ENCODE results near the gene CALCOCO2. TPM values are rescaled to one million over a fixed set of nuclear protein-coding genes. Genes with fewer than 3 reads are reported as not detected.
"Not testable (repeated sequence)": the region's sequence is repeated elsewhere in the genome, so short reads cannot be mapped to it uniquely, and the experiment has no call there.

Gene CALCOCO2
- polyA plus RNA-seq, 3 donors = 47.7 to 118 (median 96.0) TPM

DNA sequence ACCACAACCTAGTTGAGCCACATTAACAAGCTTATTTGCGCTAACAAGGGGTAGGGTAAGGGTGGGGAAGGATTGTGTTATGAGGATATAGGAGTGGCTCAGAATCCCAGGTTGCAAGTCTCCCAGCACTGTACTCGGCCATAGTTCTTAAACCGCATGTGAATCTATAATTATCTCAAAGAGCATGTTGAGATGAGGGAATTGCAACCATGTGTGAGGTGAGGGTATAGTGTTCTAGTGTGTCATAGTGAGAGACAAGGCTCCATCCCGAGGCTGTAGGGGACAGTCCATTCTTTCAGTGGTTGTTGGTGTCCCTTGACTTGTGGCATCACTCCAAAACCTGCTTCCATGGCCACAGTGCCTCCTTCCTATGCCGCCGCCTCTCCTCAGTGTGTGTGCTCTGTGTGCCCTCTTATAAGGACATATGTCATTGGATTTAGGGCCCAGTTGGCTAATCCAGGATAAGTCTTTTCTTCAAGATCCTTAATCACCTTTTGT lies 39.0 kb downstream of the CALCOCO2 start:
- 75 to 81% (median 77%) methylated on average over 6 of the region's 6 CpGs for WGBS, 3 donors
- no peak overlapping the region for H3K27ac ChIP-seq (ENCODE audit: low read depth, low read length)

- no peak overlapping the region for H3K27ac ChIP-seq (ENCODE audit: low read depth, low read length)
- WGBS, 3 donors = 63 to 78% (median 66%) methylated on average over 4 of the region's 4 CpGs
Measured at GRCh38 chr17:48871035-48871550, 40.3 kb downstream of the CALCOCO2 start.

DNA sequence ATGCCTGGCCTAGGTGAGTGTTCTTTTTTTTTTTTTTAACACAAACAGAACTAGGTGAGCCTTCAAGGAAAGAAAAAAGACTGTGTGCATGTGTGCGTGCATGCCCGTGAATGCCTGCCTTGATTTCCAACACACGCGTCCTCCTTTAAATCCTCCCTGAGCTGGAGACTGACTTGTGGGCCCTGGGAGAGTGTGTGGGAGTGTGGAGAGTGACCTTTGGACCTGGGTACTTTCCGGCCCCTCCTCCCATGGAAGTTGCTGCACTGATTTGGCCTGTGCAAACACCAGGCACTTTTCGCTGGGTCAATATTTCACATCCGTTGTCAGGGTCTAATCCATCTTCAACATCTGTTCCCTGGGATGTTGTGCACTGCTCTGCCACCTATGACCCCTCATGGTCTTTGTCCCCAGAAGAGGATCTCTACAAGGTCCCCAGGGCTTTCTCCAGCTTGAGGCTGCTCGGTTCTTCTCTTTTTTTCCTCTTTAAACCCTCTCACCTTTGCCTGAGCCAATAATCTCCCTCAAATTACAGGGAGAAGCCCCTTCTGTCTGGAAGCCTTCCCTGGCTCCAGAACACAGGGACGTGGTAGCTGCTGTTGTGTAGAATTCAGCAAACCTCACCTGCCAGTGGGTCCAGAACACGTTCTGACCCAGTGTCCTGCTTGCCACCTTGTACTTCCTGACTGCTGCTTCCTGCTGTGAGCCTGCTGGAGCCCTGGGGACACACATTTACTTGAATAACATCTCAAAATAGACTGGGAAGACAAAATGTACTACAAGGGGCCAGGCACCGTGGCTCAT lies 40.9 kb downstream of the CALCOCO2 start:
- 17 to 49% (median 40%) methylated on average over 11 of the region's 11 CpGs for WGBS, 3 donors
- H3K27ac ChIP-seq (ENCODE audit: low read depth, low read length) = no peak overlapping the region

GRCh38 chr17:48872409-48872808 lies 41.6 kb downstream of the CALCOCO2 start:
- H3K27ac ChIP-seq (ENCODE audit: low read depth, low read length) = not testable (repeated sequence)
- WGBS, 3 donors = 72 to 84% (median 73%) methylated on average over 3 of the region's 3 CpGs

- WGBS, 3 donors = 55 to 74% (median 57%) methylated on average over 1 of the region's 1 CpG
- H3K27ac ChIP-seq (ENCODE audit: low read depth, low read length) = no peak overlapping the region
Measured at GRCh38 chr17:48873209-48873608, 42.4 kb downstream of the CALCOCO2 start.

GRCh38 chr17:48873696-48874443 lies 43.0 kb downstream of the CALCOCO2 start:
- no peak overlapping the region for H3K27ac ChIP-seq (ENCODE audit: low read depth, low read length)

DNA sequence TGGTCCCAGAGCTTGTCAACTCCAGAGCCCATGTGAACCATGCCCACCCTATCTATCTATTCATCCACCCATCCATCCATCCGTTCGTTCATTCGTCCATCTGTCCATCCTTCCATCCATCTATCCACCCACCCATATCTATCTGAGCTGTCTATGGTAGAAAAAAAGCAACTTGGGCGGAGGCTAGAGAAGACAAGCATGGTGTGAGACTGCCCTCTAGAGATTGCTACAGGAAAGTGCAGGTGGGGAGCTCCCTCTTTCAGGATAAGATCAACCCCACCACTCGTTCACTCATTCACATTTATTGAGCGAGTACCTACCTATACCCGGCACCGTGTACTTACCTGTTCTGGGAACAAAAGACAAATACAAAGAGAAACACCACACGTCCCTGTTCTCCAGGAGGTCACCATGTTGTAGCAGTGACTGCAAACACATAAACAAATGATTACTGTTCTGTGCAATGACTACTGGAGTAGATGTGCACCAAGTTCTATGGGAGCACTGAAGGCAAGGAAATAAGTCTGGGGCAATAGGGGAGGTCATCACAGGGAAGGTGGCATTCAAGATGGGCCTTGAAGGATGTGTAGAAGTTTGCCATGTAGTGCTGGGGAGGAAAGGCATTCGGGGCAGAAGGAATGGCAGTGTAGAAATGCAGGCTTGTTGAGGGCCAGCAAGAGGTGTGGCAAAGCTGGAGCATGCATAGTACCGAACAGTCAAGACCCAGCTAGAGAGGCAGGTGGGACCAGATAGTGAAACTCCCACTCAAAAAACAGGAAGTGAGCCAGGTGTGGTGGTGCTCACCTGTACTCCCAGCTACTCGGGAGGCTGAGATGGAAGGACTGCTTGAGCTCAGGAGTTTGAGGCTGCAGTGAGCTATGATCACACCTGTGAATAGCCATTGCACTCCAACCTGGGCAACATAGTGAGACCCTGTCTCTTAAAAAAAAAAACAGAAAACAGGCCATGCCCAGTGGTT lies 48.4 kb downstream of the CALCOCO2 start:
- 19 to 20% (median 20%) methylated on average over 12 of the region's 12 CpGs for WGBS, 3 donors
- no peak overlapping the region for H3K27ac ChIP-seq (ENCODE audit: low read depth, low read length)

More at GRCh38 chr17:48873696-48874443, 43.0 kb downstream of the CALCOCO2 start:
- WGBS, 3 donors = 55 to 67% (median 56%) methylated on average over 5 of the region's 5 CpGs

DNA sequence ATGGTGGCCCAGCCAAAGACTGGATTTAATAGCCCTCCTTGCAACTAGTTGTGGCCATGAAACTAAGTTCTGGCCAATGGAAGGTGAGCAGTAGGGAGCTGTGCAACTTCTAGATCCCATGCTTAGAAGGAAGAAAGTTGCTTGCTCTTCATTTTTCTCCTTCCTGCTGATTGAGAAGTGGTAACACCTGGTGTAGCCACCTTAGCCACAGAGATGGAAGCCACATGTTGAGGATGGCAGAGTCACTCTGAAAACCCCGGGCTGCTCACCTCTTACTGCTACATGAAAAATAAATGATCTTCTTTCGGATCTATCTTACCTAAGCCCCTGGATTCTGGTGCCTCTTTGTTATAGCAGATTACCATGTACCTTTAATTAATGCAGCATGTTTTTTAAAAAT lies 51.4 kb downstream of the CALCOCO2 start:
- no peak overlapping the region for H3K27ac ChIP-seq (ENCODE audit: low read depth, low read length)
- WGBS, 3 donors = 86 to 96% (median 93%) methylated on average over 2 of the region's 2 CpGs

- 54 to 58% (median 54%) methylated on average over 10 of the region's 10 CpGs for WGBS, 3 donors
- H3K27ac ChIP-seq (ENCODE audit: low read depth, low read length) = no peak overlapping the region
Measured at GRCh38 chr17:48883171-48883570, 52.3 kb downstream of the CALCOCO2 start.

DNA sequence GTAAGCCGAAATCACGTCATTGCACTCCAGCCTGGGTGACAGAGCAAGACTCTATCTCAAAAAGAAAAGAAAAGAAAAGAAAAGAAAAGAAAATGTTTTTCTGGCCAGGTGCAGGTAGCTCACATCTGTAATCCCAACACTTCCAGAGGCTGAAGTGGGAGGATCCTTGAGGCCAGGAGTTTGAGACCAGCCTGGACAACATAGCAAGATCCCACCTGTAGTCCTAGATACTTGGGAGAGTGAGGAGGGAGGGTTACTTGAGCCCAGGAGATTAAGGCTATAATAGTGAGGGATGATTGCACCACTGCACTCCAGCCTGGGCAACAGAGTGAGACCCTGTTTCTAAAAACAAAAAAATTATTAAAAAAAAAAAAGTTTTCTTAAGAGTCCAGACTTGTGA lies 59.3 kb downstream of the CALCOCO2 start:
- H3K27ac ChIP-seq (ENCODE audit: low read depth, low read length) = no peak overlapping the region
- WGBS, 3 donors = 88 to 96% (median 89%) methylated on average over 2 of the region's 2 CpGs

DNA sequence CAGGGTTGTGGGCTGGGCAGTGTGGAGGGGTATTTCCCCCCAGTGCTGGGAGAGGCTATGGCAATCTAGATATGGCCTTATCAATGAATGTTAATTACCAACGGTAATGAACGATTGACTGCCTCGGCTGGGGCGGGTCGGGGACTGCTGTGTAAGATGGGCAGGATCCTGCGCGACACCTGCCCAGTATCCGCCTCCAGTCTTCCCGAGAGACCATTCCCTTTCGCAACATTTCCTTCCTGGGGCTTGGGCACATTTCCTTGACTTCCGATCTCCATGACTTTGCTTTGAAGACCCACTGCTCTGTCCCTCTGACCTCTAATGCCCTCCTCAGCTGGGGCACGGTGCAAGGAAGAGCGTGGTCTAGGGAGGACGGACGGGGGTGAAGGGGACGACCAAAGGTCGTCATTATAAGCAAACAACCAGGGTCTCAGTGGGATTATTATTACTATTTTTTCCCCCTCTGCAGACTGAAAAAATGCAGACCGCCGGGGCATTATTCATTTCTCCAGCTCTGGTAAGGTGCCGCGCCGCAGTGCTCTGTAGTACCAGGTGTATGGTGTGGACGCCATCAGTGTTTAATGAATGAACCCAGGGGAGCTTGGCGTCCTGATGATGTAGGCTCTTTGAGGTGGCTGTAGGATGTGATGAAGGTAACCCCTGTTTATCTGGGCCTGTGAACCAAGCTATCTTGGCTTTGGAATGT lies 62.3 kb downstream of the CALCOCO2 start:
- 0 to 2% (median 1%) methylated on average over 24 of the region's 24 CpGs for WGBS, 3 donors
- H3K27ac ChIP-seq (ENCODE audit: low read depth, low read length) = no peak overlapping the region

GRCh38 chr17:48893646-48894508 lies 63.0 kb downstream of the CALCOCO2 start:
- 62 to 69% (median 68%) methylated on average over 5 of the region's 5 CpGs for WGBS, 3 donors
- H3K27ac ChIP-seq (ENCODE audit: low read depth, low read length) = no peak overlapping the region

GRCh38 chr17:48894886-48895285 lies 64.1 kb downstream of the CALCOCO2 start:
- no peak overlapping the region for H3K27ac ChIP-seq (ENCODE audit: low read depth, low read length)
- WGBS, 3 donors = 62 to 86% (median 73%) methylated on average over 3 of the region's 3 CpGs

GRCh38 chr17:48901241-48901640 lies 70.4 kb downstream of the CALCOCO2 start:
- no peak overlapping the region for H3K27ac ChIP-seq (ENCODE audit: low read depth, low read length)
- WGBS, 3 donors = 31 to 91% (median 83%) methylated on average over 1 of the region's 1 CpG

DNA sequence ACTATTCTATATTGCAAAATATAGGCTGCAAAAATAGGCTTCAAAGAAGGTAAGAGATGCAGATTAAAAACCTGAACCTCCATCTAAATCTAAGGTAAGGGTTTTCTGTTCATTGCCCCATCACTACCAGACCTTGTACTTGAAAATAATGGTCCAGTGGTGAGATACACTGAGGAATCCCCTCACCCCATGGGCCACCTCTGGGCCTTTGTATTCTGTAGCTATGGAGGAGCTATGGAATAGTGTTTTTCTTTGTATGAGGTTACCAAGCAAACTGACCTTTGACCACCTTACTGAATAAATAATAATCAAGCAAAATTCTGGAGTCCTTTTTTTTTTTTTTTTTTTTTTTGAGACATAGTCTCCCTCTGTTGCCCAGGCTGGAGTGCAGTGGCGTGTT lies 72.6 kb downstream of the CALCOCO2 start:
- H3K27ac ChIP-seq (ENCODE audit: low read depth, low read length) = no peak overlapping the region
- WGBS, 3 donors = 92% methylated on average over 1 of the region's 1 CpG

GRCh38 chr17:48904428-48904827 lies 73.6 kb downstream of the CALCOCO2 start:
- no peak overlapping the region for H3K27ac ChIP-seq (ENCODE audit: low read depth, low read length)
- WGBS, 3 donors = 89 to 90% (median 90%) methylated on average over 7 of the region's 7 CpGs

All from adipose tissue (tissue), 3 donors.